Gastroesophageal sphincter (tissue), 3 donors: Measurements from ENCODE around the gene SYT14.
"Not testable (repeated sequence)": the region's sequence is repeated elsewhere in the genome, so short reads cannot be mapped to it uniquely, and the experiment has no call there.

Experiments
- CTCF ChIP-seq, 4 experiments: fragments of 200-600 bp in 2 of 4; fragments of 450-650 bp in 2 of 4; sonication (generic) in 1 of 4; IDR thresholded peaks; one replicate each; pipeline ENCODE4 v1.5.1; 2017 to 2019; ENCODE audit warnings: antibody characterized with exemption in 4 of 4, mild to moderate bottlenecking in 2 of 4, moderate library complexity in 2 of 4
- EP300 ChIP-seq: sonication (generic); formaldehyde crosslinking; IDR thresholded peaks from one replicate; pipeline ENCODE4 v1.6.1; 2017; ENCODE audit warnings: antibody characterized with exemption, mild to moderate bottlenecking

GRCh38 chr1:209898851-209899250, 39.2 kb upstream of the SYT14 start:
- not testable (repeated sequence) for TF ChIP-seq CTCF (IDR thresholded peaks at IDR 0.05); EP300
